DOHH2 (cell line): ENCODE results near the gene TRIM56.
"Not testable (repeated sequence)": the region's sequence is repeated elsewhere in the genome, so short reads cannot be mapped to it uniquely, and the experiment has no call there.

Experiments
- H3F3A ChIP-seq: fragments of 200-600 bp; sonication (generic), shearing (Covaris generic); 2 replicates; pipeline ENCODE4 v1.6.0; 2016; ENCODE audit warnings: antibody characterized with exemption, mild to moderate bottlenecking; ENCODE audit not compliant: control insufficient read depth, insufficient read depth
- H3K27ac ChIP-seq: fragments of 200-600 bp; sonication (generic); 2 replicates; pipeline ENCODE4 v1.5.1; 2014; ENCODE audit warnings: low read depth, mild to moderate bottlenecking, low read length, moderate library complexity
- H3K27me3 ChIP-seq: fragments of 200-600 bp; sonication (generic); 2 replicates; pipeline ENCODE4 v1.6.1; 2014; ENCODE audit warnings: mild to moderate bottlenecking, low read length, mixed read lengths; ENCODE audit not compliant: control insufficient read depth
- H3K36me3 ChIP-seq: fragments of 200-600 bp; sonication (generic); 2 replicates; pipeline ENCODE4 v1.6.1; 2014; ENCODE audit warnings: mild to moderate bottlenecking, low read length, moderate library complexity, mixed read lengths; ENCODE audit not compliant: control insufficient read depth
- H3K4me1 ChIP-seq: fragments of 200-600 bp; sonication (generic); 2 replicates; pipeline ENCODE4 v1.6.1; 2014; ENCODE audit warnings: mild to moderate bottlenecking, low read length, mixed read lengths; ENCODE audit not compliant: control insufficient read depth
- H3K4me2 ChIP-seq: fragments of 200-600 bp; sonication (generic); 2 replicates; pipeline ENCODE4 v1.6.0; 2014; ENCODE audit warnings: mild to moderate bottlenecking, low read length, moderate library complexity
- H3K4me3 ChIP-seq: fragments of 200-600 bp; sonication (generic); 2 replicates; pipeline ENCODE4 v1.5.1; 2014; ENCODE audit warnings: mild to moderate bottlenecking, low read length, mixed read lengths
- H3K79me2 ChIP-seq: fragments of 200-600 bp; sonication (generic); 2 replicates; pipeline ENCODE4 v1.6.1; 2014; ENCODE audit warnings: mild to moderate bottlenecking, low read length, mixed read lengths; ENCODE audit not compliant: control insufficient read depth
- H3K9me2 ChIP-seq: fragments of 200-600 bp; sonication (generic); replicated peaks from 2 replicates; pipeline ENCODE4 v1.6.1; 2014; ENCODE audit warnings: mild to moderate bottlenecking, low read length, mixed read lengths; ENCODE audit not compliant: control insufficient read depth
- H3K9me3 ChIP-seq: fragments of 200-600 bp; sonication (generic); 2 replicates; pipeline ENCODE4 v1.6.1; 2014; ENCODE audit warnings: antibody characterized with exemption, low read length, mixed read lengths; ENCODE audit not compliant: control insufficient read depth, insufficient read depth
- H4K20me1 ChIP-seq: fragments of 200-600 bp; sonication (generic); 2 replicates; pipeline ENCODE4 v1.6.0; 2014; ENCODE audit warnings: low read depth, mild to moderate bottlenecking, antibody characterized with exemption, low read length, moderate library complexity; ENCODE audit not compliant: control insufficient read depth, insufficient read depth
- CTCF ChIP-seq: fragments of 200-600 bp; sonication (generic); IDR thresholded peaks from one replicate; pipeline ENCODE4 v1.5.1; 2014; ENCODE audit warnings: antibody characterized with exemption, mild to moderate bottlenecking, low read depth, low read length; ENCODE audit not compliant: poor library complexity, severe bottlenecking
- EZH2phosphoT487 ChIP-seq: fragments of 200-600 bp; sonication (generic); IDR thresholded peaks from 2 replicates; pipeline ENCODE4 v1.6.1; 2017; ENCODE audit warnings: borderline replicate concordance, mild to moderate bottlenecking, antibody characterized with exemption, low read length, moderate library complexity, mixed read lengths

TRIM56 gene

DNA sequence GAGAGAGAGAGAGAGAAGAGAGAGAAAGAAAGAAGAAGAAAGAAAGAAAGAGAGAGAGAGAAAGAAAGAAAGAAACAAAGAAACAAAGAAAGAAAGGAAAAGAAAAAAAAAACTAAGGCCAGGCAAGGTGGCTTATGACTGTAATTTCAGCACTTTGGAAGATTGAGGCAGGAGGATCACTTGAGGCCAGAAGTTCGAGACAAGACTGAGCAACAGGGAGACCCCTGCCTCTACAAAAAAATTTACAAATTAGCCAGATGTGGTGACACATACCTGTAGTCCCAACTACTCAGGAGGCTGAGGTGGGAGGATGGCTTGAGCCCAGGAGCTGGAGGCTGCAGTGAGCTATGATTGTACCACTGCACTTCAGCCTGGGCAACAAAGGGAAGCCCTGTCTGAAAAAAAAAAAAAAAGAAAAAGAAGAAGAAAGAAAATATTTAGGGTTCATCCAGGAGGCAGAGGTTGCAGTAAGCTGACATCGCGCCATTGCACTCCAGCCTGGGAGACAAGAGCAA, 44.4 kb downstream of the TRIM56 start:
- no peaks in the 10 kb centered on the region for H3K36me3 ChIP-seq
- H3K4me2 ChIP-seq: no peak overlapping the region
- H4K20me1 ChIP-seq: no peaks in the 10 kb centered on the region

DNA sequence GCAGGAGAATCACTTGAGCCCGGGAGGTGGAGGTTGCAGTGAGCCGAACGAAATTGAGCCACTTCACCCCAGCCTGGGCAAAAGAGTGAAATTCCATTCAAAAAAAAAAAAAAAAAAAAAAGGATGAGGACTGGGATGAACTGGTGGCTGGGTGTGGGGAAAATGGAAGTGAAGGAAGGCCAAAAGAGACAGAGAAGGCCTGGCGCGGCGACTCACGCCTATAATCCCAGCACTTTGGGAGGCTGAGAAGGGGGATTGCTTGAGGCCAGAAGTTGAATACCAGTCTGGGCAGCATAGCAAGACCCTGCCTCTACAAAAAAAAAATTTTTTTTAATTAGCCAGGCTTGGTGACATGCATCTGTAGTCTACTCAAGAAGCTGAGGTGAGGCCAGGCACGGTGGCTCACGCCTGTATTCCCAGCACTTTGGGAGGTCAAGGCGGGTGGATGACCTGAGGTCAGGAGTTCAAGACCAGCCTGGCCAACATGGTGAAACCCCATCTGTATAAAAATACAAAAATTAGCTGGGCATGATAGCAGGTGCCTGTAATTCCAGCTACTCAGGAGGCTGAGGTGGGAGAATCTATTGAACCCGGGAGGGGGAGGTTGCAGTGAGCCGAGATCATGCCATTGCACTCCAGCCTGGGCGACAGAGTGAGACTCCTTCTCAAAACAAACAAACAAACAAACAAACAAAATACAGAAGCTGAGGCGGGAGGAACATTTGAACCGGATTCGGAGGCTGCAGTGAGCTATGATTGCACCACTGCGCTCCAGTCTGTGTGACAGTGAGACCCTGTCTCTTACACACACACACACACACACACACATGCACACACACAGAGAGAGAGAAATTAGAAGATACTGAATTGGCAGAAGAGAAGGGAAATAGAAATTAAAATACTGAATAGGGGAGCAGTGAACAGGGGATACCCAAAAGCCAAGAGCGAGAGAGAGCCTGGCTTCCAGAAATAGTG, 47.6 kb downstream of the TRIM56 start:
- H3K4me3 ChIP-seq, H3K4me1 ChIP-seq, H3F3A ChIP-seq, H3K9me3 ChIP-seq, H4K20me1 ChIP-seq, H3K9me2 ChIP-seq, H3K27ac ChIP-seq, H3K36me3 ChIP-seq, H3K4me2 ChIP-seq, H3K79me2 ChIP-seq: not testable (repeated sequence)
- peaks cover 44% of the 10 kb centered on the region for H3K27me3 ChIP-seq

More for the DNA sequence above, 44.4 kb downstream of the TRIM56 start:
- Histone ChIP-seq H3K4me1 (peaks cover 16% of the 10 kb centered on the region), H3F3A (no peaks in the 10 kb centered on the region), H3K9me3 (no peaks in the 10 kb centered on the region), H3K9me2 (no peaks in the 10 kb centered on the region), H3K27ac (no peak overlapping the region), H3K79me2 (no peaks in the 10 kb centered on the region), H3K4me3 (no peak overlapping the region), H3K27me3 (peaks cover 42% of the 10 kb centered on the region)
- TF ChIP-seq CTCF: no peak
- TF ChIP-seq EZH2phosphoT487: no peak

GRCh38 chr7:101133621-101134398, 48.5 kb downstream of the TRIM56 start:
- Histone ChIP-seq H4K20me1 (0 out of 2 replicates have a peak, but pooled peaks cover 3% of the 10 kb centered on the region), H3K27me3 (peaks cover 37% of the 10 kb centered on the region), H3K9me3 (no peaks in the 10 kb centered on the region), H3K9me2 (no peaks in the 10 kb centered on the region), H3K4me2 (no peak overlapping the region), H3K36me3 (no peaks in the 10 kb centered on the region), H3K4me1 (peaks cover 7% of the 10 kb centered on the region), H3F3A (no peaks in the 10 kb centered on the region), H3K79me2 (no peaks in the 10 kb centered on the region), H3K4me3 (no peak overlapping the region), H3K27ac (no peak overlapping the region)
- no peak for TF ChIP-seq CTCF
- no peak for TF ChIP-seq EZH2phosphoT487
